ENCODE data around the gene NR6A1.
"Not testable (repeated sequence)": the region's sequence is repeated elsewhere in the genome, so short reads cannot be mapped to it uniquely, and the experiment has no call there.

Gene NR6A1

DNA sequence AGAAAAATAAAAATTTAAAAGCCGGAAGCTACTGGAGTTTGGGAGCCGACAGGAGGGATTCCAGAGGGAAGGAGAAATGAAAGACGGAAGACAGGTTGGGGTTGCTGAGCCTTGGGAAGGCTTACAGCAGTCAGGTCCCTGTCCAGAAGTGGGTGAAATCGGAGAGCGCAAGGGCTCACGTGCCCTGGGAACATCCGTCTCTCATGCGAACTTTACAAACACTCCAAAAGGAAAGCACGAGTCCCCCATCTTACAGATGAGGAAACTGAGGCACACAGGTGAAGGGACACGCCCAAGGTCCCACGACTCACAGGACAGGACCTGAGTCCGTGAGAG lies 5.5 kb upstream of the NR6A1 start:
- no peaks in the 10 kb centered on the region for H3K4me1 ChIP-seq
- H3K27ac ChIP-seq, result no peak overlapping the region
- H3K79me2 ChIP-seq, result no peaks in the 10 kb centered on the region
- H3K9me3 ChIP-seq (ENCODE audit: control insufficient read depth, low read length), result no peaks in the 10 kb centered on the region
- H3K9ac ChIP-seq, result no peak overlapping the region
- no peak overlapping the region for H2AFZ ChIP-seq
- no peaks in the 10 kb centered on the region for H3K36me3 ChIP-seq (ENCODE audit: control insufficient read depth, insufficient read depth, low read length)
- TF ChIP-seq, protein P1, sequence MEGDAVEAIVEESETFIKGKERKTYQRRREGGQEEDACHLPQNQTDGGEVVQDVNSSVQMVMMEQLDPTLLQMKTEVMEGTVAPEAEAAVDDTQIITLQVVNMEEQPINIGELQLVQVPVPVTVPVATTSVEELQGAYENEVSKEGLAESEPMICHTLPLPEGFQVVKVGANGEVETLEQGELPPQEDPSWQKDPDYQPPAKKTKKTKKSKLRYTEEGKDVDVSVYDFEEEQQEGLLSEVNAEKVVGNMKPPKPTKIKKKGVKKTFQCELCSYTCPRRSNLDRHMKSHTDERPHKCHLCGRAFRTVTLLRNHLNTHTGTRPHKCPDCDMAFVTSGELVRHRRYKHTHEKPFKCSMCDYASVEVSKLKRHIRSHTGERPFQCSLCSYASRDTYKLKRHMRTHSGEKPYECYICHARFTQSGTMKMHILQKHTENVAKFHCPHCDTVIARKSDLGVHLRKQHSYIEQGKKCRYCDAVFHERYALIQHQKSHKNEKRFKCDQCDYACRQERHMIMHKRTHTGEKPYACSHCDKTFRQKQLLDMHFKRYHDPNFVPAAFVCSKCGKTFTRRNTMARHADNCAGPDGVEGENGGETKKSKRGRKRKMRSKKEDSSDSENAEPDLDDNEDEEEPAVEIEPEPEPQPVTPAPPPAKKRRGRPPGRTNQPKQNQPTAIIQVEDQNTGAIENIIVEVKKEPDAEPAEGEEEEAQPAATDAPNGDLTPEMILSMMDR (IDR thresholded peaks at IDR 0.05), result no peak
- H3K4me2 ChIP-seq (ENCODE audit: low read length), result peak overlapping the region; percentile 77
- H3K27me3 ChIP-seq (ENCODE audit: control insufficient read depth, insufficient read depth, low read length), result no peaks in the 10 kb centered on the region
- peak overlapping the region; percentile 39 for H3K4me3 ChIP-seq (ENCODE audit: low read depth, low read length)

DNA sequence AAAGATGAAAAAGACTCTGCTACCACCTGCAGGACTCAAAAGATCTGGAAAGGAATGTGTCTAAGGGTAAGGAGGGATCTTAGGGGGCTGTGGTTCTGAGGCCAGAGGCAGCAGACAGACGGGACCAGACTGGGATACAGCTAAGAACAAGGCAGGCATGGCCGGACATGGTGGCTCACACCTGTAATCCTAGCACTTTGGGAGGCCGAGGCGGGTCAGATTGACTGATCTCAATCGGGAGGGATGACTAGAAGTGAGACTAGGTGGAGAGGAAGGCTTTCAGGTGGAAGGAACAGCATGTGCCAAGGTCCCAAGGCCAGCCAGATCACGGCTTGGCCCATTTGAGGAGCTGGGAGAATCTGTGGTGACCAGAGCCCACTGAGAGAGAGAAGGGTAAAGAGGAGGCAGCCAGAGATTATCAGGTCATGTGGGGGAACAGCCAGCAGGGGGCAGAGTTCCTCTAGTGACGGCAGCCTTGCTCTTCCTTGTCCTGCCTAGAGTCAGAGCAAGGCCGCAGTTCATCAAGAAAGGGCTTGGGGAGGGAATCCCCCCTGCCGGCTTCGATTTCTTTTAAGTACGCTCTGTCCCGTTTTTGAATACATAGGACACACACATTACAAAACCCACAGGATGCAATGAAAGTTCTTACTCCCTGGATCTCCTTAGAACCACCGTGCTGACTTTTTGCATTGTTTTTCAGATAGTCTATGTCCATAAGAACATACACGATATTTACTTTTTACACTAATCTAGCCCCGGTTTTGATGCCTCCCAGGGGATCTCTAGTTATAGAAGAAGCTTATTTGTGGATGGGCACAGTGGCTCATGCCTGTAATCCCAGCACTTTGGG lies 3.2 kb upstream of the NR6A1 start:
- H3K4me3 ChIP-seq (ENCODE audit: low read depth, low read length), result no peak overlapping the region
- H3K27me3 ChIP-seq (ENCODE audit: control insufficient read depth, insufficient read depth, low read length), result no peaks in the 10 kb centered on the region
- no peaks in the 10 kb centered on the region for H3K9me3 ChIP-seq (ENCODE audit: control insufficient read depth, low read length)
- no peak overlapping the region for H3K27ac ChIP-seq
- no peaks in the 10 kb centered on the region for H3K79me2 ChIP-seq
- H2AFZ ChIP-seq, result no peak overlapping the region
- H3K4me2 ChIP-seq (ENCODE audit: low read length), result no peak overlapping the region
- no peaks in the 10 kb centered on the region for H3K4me1 ChIP-seq
- H3K36me3 ChIP-seq (ENCODE audit: control insufficient read depth, insufficient read depth, low read length), result no peaks in the 10 kb centered on the region
- H3K9ac ChIP-seq, result no peak overlapping the region
- TF ChIP-seq, protein P1 (IDR thresholded peaks at IDR 0.05), result peak; percentile 57

DNA sequence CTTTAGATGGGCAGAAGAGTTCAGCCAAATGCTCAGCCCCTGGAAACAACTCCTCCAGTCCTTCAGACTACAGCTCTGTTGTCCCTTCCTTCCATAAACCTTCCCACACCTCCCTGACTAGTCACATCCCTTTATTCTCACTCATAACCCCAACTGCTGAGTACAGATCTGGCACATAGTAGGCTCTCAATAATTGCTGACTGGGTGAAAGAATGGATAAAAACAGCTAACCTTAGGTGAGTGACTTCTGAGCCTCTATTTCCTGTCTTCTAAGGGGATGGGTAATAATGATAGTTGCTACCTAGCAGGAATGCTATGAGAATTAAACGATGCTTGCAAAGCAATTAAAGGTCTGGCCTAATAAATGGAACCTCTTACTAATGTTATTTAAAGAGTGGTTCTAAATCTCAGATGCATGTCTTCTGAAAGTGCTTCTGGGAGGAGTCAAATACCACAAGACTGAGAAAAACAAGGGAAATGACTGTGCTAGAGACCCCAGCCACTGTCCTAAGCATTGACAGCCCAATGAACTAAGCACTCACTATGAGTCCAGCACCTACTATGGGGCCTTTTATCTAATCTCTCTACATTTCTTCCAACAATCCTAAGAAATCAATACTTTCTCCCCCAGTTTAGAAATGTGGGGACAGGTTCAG lies 2.5 kb upstream of the NR6A1 start:
- H3K79me2 ChIP-seq, result no peaks in the 10 kb centered on the region
- H2AFZ ChIP-seq, result no peak overlapping the region
- TF ChIP-seq, protein P1 (IDR thresholded peaks at IDR 0.05), result no peak
- H3K4me3 ChIP-seq (ENCODE audit: low read depth, low read length), result no peak overlapping the region
- H3K9ac ChIP-seq, result no peak overlapping the region
- no peak overlapping the region for H3K27ac ChIP-seq
- H3K4me2 ChIP-seq (ENCODE audit: low read length), result no peak overlapping the region
- H3K4me1 ChIP-seq, result no peaks in the 10 kb centered on the region
- H3K9me3 ChIP-seq (ENCODE audit: control insufficient read depth, low read length), result no peaks in the 10 kb centered on the region
- no peaks in the 10 kb centered on the region for H3K27me3 ChIP-seq (ENCODE audit: control insufficient read depth, insufficient read depth, low read length)
- no peaks in the 10 kb centered on the region for H3K36me3 ChIP-seq (ENCODE audit: control insufficient read depth, insufficient read depth, low read length)

DNA sequence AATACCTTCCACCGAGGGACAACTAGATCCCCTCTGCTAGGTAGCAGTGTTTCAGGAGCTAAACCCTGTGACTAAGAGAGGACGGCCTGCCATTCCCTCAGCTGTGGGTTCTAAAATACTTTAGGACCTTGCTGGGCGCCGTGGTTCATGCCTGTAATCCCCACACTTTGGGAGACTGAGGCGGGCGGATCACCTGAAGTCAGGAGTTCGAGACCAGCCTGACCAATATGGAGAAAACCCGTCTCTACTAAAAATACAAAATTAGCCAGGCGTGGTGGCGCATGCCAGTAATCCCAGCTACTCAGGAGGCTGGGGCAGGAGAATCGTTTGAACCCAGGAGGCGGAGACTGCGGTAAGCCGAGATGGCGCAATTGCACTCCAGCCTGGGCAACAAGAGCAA lies 1.8 kb upstream of the NR6A1 start:
- H3K9ac ChIP-seq; H3K27me3 ChIP-seq (ENCODE audit: control insufficient read depth, insufficient read depth, low read length); H2AFZ ChIP-seq; H3K9me3 ChIP-seq (ENCODE audit: control insufficient read depth, low read length); H3K4me3 ChIP-seq (ENCODE audit: low read depth, low read length); H3K4me2 ChIP-seq (ENCODE audit: low read length); H3K27ac ChIP-seq; H3K4me1 ChIP-seq; H3K79me2 ChIP-seq; H3K36me3 ChIP-seq (ENCODE audit: control insufficient read depth, insufficient read depth, low read length): not testable (repeated sequence)

DNA sequence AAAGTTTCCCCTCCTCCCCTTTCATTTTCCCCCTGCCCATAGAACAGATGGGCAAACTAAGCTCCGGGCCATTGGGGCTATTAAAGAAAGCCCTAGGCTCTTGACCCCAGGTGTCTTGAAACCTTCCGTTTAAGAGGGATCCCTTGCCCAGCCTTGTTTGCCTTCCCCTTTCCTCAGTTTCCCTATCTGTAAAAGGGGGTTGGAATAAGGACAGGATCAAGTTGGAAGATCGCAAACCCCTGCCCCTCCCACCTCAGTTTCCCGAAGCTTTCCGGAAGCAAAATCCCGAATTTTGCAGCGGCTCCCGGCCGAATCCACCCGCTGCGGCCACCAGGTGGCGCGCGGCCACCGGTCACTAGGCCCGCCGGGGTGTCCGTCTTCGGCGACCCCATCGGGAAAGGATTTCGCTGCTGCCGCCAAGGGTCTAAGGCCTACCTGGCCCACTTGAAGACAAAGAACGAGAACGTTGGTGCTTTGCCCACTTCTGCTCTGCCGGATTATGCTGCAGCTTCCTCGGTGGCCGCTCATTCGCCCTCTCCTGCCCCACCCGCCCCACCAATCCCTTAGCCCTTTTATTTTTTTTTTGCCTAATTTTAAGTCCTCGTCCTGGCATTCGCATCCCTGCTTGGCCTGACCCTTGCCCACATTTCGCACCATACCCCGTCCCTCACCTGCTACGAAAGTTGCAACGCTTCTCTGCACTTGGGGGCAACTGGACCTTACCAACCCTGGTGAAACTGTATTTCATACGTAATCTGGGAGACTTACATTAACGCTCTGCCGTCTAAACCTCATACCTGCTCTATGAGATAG lies 962 bp upstream of the NR6A1 start:
- no peaks in the 10 kb centered on the region for H3K27me3 ChIP-seq (ENCODE audit: control insufficient read depth, insufficient read depth, low read length)
- H3K9me3 ChIP-seq (ENCODE audit: control insufficient read depth, low read length), result no peaks in the 10 kb centered on the region
- H3K36me3 ChIP-seq (ENCODE audit: control insufficient read depth, insufficient read depth, low read length), result no peaks in the 10 kb centered on the region
- H3K4me1 ChIP-seq, result no peaks in the 10 kb centered on the region
- no peak overlapping the region for H3K9ac ChIP-seq
- H2AFZ ChIP-seq, result peak overlapping the region; percentile 79
- no peaks in the 10 kb centered on the region for H3K79me2 ChIP-seq
- H3K27ac ChIP-seq, result peak overlapping the region; percentile 70
- H3K4me2 ChIP-seq (ENCODE audit: low read length), result peak overlapping the region; percentile 90
- TF ChIP-seq, protein P1 (IDR thresholded peaks at IDR 0.05), result peak; percentile 87
- H3K4me3 ChIP-seq (ENCODE audit: low read depth, low read length), result peak overlapping the region; percentile 76

All from parathyroid adenoma (tissue), 2 donors.